Hepatocyte (in vitro differentiated cells): ENCODE measurements around the gene OR51B2.

ENCODE experiments used
- CTCF ChIP-seq: fragments of 200-600 bp; sonication (generic); IDR thresholded peaks from 2 replicates; pipeline ENCODE4 v1.5.1; 2016; ENCODE audit warnings: antibody characterized with exemption, mild to moderate bottlenecking; ENCODE audit not compliant: poor library complexity
- EZH2phosphoT487 ChIP-seq: fragments of 200-600 bp; sonication (generic); IDR thresholded peaks from one replicate; pipeline ENCODE4 v1.6.1; 2018; ENCODE audit warnings: antibody characterized with exemption, mild to moderate bottlenecking, low read depth, moderate library complexity; ENCODE audit not compliant: unreplicated experiment, severe bottlenecking

- TF ChIP-seq CTCF (no peak), EZH2phosphoT487 (no peak)
Measured at GRCh38 chr11:5281596-5281995, 42.5 kb downstream of the OR51B2 start.
